VCaP (cell line): ENCODE results near the gene TUBB2A.

Experiments used
- H3K27ac ChIP-seq: fragments of 450-650 bp; 2 replicates; pipeline ENCODE4 v1.5.1; 2017
- TF ChIP-seq, protein P1 (sequence below): fragments of 450-650 bp; conservative IDR thresholded peaks from 2 replicates; pipeline ENCODE4 v1.5.1; 2017; ENCODE audit warnings: mild to moderate bottlenecking, moderate library complexity

The TUBB2A gene

DNA sequence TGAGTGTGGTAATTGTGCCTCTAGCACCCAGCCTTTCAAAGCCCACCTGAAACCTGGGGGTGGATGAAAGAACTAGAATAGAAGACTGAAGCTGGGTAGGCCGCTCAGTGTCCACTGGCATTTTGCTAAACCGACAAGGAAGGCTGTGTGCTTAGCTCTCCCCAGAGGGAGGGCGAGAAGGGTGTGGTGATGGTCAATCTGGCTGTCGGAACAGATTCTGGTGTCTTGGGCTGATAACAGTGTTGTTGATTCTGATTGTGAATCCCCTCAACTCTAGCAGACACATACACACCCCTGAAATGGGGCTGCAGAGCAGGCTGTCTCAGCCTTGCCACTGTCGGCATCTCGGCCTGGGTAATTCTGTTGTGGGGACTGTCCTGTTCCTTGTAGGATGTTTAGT lies 43.0 kb downstream of the TUBB2A start:
- TF ChIP-seq, protein P1, sequence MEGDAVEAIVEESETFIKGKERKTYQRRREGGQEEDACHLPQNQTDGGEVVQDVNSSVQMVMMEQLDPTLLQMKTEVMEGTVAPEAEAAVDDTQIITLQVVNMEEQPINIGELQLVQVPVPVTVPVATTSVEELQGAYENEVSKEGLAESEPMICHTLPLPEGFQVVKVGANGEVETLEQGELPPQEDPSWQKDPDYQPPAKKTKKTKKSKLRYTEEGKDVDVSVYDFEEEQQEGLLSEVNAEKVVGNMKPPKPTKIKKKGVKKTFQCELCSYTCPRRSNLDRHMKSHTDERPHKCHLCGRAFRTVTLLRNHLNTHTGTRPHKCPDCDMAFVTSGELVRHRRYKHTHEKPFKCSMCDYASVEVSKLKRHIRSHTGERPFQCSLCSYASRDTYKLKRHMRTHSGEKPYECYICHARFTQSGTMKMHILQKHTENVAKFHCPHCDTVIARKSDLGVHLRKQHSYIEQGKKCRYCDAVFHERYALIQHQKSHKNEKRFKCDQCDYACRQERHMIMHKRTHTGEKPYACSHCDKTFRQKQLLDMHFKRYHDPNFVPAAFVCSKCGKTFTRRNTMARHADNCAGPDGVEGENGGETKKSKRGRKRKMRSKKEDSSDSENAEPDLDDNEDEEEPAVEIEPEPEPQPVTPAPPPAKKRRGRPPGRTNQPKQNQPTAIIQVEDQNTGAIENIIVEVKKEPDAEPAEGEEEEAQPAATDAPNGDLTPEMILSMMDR, result no peak
- H3K27ac ChIP-seq, result no peak overlapping the region

DNA sequence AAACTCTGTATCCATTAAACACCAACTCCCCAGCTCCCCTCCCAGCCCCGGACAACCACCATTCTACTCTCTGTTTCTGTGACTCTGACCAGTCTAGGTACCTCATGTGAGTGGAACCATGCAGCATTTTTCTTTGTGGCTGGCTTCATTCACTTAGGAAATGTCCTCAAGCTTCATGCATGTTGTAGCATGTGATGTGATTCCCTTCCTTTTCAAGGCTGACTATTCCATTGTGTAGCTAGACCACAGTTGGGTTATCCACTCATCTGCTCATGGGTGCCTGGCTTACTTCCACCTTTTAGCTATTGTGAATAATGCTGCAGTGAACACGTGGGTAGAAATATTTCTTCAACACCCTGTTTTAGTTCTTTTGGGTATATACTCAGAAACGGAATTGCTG lies 47.6 kb downstream of the TUBB2A start:
- H3K27ac ChIP-seq, result no peak overlapping the region
- TF ChIP-seq, protein P1, result no peak

DNA sequence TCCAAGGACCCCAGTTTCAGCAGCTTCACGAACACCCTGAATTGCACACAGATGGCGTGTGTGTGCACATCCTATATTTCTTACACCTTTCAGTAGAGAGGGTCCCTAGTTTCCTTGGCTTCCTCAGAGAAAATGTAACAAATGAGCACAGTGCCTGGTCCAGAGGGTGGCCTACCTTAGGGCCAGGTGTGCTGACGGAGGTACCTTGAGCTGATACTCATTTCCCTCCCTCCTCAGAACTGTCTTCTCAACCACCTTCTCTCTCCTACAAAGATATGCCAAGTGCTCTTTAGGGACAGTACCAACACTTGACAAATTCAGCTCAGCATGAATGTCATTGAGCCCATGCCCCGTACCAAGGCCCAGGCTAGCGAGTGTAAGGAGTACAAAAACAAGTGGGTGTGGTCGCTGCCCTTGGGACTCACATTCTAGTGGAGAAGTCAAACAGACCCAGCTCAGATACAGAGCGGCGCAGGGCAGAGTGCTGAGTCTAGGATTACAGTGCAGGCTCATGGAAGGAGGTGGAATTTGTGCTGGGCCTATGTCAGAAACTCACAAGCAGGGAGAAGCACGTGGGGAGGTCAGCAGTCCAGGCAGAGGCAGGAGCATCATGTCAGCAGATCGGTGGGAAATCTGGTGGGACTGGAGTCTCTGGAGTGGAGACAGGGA lies 48.5 kb downstream of the TUBB2A start:
- TF ChIP-seq, protein P1, result no peak
- H3K27ac ChIP-seq, result no peak overlapping the region
